ENCODE data around the gene PIP4K2B.

The PIP4K2B gene

DNA sequence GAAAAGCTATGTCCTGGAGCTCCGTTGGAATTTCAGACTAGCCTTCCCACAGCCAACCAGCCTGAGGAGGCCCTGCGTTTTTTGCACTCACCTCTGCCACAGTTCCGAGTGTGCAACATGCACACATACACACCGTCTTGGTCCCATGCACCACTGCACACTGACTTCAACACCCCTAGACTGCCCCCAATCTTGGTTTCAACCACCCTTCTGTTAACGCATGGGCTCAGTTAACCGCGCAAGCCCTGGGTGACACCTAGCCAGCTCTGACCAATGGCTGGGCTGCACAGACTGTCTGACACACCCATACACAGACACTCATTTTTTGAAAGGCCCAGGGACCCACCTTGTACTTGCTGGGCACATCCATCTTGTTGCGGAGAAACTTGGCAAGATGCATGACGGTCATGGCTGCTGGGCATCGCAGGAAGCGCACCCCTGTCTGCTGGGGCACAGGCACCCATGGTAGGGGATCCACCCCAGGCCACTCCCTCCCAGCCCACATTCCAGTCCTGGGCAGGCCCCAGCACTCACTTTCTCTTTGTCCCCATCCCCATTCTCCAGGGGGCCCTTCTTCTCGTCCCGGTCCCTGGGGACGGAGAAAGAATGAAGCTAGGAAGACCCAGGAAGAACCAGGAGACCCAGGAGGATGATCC lies 61.2 kb downstream of the PIP4K2B start:
- TF ChIP-seq, protein P1, sequence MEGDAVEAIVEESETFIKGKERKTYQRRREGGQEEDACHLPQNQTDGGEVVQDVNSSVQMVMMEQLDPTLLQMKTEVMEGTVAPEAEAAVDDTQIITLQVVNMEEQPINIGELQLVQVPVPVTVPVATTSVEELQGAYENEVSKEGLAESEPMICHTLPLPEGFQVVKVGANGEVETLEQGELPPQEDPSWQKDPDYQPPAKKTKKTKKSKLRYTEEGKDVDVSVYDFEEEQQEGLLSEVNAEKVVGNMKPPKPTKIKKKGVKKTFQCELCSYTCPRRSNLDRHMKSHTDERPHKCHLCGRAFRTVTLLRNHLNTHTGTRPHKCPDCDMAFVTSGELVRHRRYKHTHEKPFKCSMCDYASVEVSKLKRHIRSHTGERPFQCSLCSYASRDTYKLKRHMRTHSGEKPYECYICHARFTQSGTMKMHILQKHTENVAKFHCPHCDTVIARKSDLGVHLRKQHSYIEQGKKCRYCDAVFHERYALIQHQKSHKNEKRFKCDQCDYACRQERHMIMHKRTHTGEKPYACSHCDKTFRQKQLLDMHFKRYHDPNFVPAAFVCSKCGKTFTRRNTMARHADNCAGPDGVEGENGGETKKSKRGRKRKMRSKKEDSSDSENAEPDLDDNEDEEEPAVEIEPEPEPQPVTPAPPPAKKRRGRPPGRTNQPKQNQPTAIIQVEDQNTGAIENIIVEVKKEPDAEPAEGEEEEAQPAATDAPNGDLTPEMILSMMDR (IDR thresholded peaks at IDR 0.05; ENCODE audit: extremely low read depth, missing control alignments) = no peak
- DNase-seq (ENCODE audit: low spot score) = no peak

DNA sequence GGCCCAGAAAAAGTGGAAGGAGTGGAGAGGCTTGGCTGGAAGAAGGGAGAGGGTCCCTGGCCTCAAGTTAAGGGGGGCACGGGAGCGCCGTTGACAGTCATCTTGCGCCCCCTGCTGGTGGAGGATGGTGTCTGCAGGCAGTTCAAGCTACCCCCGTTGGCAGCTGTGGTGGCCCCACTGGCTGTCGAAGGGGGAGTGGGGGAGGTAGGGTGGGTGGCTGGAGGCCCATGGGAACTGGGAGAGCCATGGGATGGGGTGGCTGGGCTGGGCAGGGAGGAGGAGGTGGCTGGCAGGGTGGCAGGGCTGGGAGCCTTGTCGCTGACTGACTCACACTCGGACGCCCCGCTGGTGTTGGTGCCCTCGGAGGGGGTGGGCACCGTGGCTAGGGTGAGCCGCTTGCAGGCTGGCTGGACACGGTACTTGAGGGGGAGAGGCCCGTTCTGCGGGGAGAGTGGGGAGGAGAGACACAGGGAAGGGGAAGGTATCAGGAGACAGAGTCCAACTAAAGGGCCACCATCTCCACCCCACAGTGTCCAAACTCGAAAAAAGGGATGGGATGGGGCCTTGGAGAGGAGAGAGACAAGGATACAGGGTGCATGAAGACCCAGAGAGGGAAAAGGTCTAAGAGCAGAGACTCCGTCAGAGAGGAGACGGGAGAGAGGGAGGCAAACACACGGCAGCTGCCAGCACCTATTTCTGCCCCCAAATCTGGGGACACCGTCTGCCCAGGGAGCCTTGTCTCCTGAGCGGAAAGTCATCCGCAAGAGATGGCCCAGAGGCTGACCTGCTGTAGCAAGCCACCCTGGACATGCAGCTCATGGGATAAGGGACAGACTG lies 64.0 kb downstream of the PIP4K2B start:
- DNase-seq (ENCODE audit: low spot score) = peak; percentile 87
- TF ChIP-seq, protein P1 (IDR thresholded peaks at IDR 0.05; ENCODE audit: extremely low read depth, missing control alignments) = peak; percentile 88

DNA sequence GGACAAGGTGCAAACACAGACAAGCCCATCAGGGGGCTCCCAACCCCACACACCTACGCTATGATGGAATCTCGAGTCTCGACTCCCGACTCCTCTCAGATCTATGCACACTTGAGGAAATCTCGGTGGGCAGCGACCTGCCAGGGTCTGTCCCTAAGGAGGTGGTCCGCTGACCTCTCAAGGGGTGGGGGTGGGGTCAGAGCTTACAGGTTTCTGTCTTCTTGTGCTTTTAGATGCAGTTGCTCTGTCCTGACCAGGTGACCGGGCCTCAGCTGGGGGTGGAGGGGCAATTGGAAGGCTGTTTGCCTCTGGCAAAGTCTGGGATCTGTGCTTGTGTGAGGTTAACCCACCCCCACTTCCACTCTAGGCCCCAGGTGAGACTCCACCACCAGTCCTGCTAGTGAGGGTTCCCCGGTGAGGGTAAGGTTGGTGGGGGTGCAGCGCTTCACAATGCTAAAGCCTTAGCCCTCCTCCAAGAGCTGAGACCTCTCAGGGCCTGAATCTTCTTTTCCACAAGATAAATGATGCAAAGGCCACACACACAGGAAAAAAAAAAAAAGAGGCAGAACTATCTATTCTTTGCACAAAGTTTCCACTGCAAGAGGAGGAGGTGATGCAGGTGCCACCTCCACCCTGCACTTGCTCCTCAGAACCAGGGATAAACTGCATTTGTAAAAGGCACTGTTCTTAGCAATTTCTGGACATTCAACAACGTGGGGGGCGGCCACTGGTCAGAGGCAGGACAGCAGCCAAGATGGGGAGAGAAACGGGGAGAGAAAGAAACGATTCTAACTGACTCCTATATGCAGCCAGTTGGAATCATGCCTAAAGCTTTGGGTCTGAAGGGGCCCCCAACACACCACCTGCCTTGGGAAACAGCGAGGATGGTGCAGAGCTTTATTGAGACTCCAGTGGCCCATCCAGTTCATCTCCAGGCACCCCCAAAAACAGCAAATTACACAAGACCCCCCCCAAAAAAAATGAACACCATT lies 65.1 kb downstream of the PIP4K2B start:
- no peak for DNase-seq (ENCODE audit: low spot score)
- TF ChIP-seq, protein P1 (IDR thresholded peaks at IDR 0.05; ENCODE audit: extremely low read depth, missing control alignments) = peak; percentile 13

DNA sequence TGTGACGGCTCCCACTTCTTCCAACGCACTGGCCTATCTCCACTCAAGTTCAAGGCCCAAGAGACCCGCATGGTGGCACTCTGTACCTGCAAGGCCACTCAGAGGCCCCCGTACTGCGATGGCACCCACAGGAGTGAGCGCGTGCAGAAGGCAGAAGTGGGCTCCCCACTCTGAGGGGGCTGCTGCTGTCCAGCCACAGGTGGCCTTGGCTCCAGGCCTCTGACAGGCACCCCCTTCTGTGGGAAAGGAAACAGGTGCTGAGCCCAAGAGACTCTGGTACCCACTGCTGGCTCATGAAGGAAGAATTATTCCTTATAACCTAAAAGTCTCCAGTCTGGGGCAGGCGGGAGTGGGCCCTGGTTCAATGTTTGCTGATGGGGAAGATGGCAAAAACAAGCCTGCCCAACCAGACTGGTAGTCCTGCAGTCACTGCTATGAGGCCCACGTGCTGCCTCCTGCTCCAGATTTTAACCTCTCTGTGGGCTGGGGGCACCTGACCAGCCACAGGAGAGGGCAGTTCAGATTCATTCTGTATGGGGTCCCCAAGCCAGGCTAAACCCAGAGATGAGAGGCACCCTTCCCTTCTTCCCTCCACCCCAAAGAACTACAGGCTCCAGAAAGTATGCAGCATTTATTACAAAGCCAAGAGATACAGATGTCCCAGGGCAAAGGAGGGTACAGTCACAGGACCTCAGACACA lies 65.9 kb downstream of the PIP4K2B start:
- no peak for DNase-seq (ENCODE audit: low spot score)
- TF ChIP-seq, protein P1 (IDR thresholded peaks at IDR 0.05; ENCODE audit: extremely low read depth, missing control alignments) = no peak

DNA sequence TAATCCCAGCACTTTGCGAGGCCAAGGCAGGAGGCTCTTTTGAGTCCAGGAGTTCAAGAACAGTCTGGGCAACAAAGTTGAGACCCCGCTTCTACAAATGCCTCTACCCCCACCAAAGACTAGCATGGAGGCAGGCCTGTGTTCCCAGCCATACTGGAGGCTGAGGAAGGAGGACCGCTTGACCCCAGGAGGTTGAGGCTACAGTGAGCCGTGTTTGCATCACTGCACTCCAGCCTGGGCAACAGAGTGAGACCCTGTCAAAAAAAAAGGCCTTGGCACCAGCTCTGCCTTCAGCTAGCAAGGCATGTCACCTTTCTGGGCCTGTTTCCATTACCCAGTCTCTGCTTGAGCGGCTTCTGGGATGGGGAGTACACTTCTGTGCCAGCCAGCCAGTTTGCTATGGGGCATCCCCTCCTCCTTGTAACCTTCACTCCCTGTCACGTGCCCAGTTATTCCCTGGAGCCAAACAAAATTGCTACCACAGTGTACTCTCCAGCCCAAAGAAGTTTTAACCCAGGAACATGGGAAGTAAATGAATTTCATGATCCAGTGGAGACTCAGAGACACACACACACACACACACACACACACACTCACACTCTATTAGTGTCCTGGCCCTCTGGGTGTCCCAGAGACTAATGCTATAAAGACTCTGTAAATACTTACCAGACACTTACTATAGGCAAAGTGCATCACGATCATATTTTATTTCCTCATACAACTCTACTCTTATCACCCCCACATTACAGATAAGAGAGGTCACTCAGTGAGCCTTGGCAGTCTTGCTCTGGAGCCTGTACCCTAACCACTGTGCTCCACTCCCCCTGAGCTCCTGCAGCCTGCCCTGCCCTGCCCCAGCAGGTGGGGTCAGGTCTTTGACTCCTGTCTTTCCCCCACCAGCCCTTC lies 66.7 kb downstream of the PIP4K2B start:
- no peak for DNase-seq (ENCODE audit: low spot score)
- TF ChIP-seq, protein P1 (IDR thresholded peaks at IDR 0.05; ENCODE audit: extremely low read depth, missing control alignments) = no peak

All from GM20000 (cell line).